Measurements from ENCODE around the gene MYL3. TPM values are rescaled to one million over a fixed set of nuclear protein-coding genes. Genes with fewer than 3 reads are reported as not detected.

Gene MYL3
- total RNA-seq, 1 experiment from 2014 or later: not detected

GRCh38 chr3:46854555-46854991, 8.7 kb downstream of the MYL3 start:
- Histone ChIP-seq H3K27ac (no peak overlapping the region), H3K4me2 (no peak overlapping the region), H2AFZ (no peak overlapping the region), H3F3A (ENCODE audit: insufficient read depth, low read depth) (no peaks in the 10 kb centered on the region), H3K9me2 (ENCODE audit: insufficient read depth) (no peaks in the 10 kb centered on the region), H3K36me3 (ENCODE audit: low read depth) (no peaks in the 10 kb centered on the region), H3K27me3 (ENCODE audit: insufficient read depth, low read depth) (peaks cover 3% of the 10 kb centered on the region; the same call in 1 of the 2 replicates), H3K4me3 (no peak overlapping the region), H3K4me1 (replicated peaks; ENCODE audit: insufficient read depth) (no peaks in the 10 kb centered on the region), H3K79me2 (ENCODE audit: low read depth) (no peaks in the 10 kb centered on the region), H4K20me1 (ENCODE audit: insufficient read depth) (no peaks in the 10 kb centered on the region), H3K9me3 (ENCODE audit: insufficient read depth, low read depth) (no peaks in the 10 kb centered on the region)
- ChIA-PET POLR2A (ENCODE audit: unreplicated experiment) (no interaction called here), CTCF (no interaction called here)
- intact Hi-C loops (cut with micrococcal nuclease; ENCODE audit: unreplicated experiment): no loop called here
- no peak for DNase-seq
- no peak for TF ChIP-seq EZH2 (IDR thresholded peaks at IDR 0.05; ENCODE audit: low read depth)
- TF ChIP-seq, protein P1, sequence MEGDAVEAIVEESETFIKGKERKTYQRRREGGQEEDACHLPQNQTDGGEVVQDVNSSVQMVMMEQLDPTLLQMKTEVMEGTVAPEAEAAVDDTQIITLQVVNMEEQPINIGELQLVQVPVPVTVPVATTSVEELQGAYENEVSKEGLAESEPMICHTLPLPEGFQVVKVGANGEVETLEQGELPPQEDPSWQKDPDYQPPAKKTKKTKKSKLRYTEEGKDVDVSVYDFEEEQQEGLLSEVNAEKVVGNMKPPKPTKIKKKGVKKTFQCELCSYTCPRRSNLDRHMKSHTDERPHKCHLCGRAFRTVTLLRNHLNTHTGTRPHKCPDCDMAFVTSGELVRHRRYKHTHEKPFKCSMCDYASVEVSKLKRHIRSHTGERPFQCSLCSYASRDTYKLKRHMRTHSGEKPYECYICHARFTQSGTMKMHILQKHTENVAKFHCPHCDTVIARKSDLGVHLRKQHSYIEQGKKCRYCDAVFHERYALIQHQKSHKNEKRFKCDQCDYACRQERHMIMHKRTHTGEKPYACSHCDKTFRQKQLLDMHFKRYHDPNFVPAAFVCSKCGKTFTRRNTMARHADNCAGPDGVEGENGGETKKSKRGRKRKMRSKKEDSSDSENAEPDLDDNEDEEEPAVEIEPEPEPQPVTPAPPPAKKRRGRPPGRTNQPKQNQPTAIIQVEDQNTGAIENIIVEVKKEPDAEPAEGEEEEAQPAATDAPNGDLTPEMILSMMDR (conservative IDR thresholded peaks at IDR 0.05): no peak
- no TSS peak for BruUV-seq (replicated peaks)

DNA sequence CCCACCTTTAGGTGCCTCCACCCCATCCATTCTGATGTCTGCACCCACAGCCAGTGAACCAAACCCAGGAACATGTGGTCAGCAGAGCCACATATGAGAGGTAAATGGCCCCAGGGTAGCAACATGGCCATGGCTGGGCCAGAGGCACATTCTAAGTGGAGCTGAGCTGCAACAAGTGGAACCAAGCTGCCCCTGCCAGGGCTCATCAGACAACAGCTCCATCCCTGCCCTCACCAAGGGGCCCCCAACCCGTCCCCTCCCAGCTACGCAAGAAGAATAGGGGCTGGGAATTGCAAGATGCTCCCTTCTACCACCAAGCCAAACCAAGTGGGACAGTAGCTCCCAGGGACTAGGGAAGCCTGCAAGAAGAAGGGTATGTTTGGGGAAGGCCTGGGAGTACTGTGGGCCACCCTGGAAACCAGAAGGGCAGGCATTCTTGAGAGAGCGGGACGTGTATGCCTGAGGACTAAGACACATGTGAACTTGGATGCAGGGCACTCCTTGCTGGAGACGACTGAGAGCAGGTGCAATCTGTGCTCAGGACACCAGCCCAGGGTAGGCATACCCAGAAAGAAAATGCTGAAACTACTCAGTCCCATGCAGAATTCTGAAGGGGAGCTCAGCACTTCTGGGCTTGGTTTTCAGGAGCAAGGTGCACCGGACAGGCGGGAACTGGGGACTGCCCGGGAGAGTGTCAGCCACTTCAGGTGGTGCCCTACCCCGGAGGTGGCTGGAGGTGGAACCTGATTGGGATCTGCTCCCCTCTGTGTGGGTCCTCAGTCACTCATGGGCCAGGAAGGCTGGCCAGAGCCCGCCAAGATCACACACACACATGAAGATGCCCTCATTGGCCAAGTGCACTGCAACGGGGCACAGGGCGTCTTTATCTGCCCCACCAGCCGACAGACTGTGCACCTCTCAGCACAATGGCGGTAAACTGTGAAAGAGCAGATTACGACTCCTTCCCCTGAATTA, 9.5 kb downstream of the MYL3 start:
- no peaks in the 10 kb centered on the region for H3K9me2 ChIP-seq (ENCODE audit: insufficient read depth)
- H3K27ac ChIP-seq: no peak overlapping the region
- no peaks in the 10 kb centered on the region for H3F3A ChIP-seq (ENCODE audit: insufficient read depth, low read depth)
- H3K9me3 ChIP-seq (ENCODE audit: insufficient read depth, low read depth): no peaks in the 10 kb centered on the region
- no TSS peak for BruUV-seq (replicated peaks)
- no peak for DNase-seq
- H3K79me2 ChIP-seq (ENCODE audit: low read depth): no peaks in the 10 kb centered on the region
- H3K4me2 ChIP-seq: no peak overlapping the region
- no peaks in the 10 kb centered on the region for H4K20me1 ChIP-seq (ENCODE audit: insufficient read depth)
- H2AFZ ChIP-seq: no peak overlapping the region
- ChIA-PET POLR2A (ENCODE audit: unreplicated experiment) (no interaction called here), CTCF (interaction anchor here (0.7 kb wide), 1 partner anchor 271 kb away, joined by 5 read pairs; no protein-coding TSS in a partner anchor)
- H3K27me3 ChIP-seq (ENCODE audit: insufficient read depth, low read depth): peaks cover 3% of the 10 kb centered on the region; the same call in 1 of the 2 replicates
- H3K4me3 ChIP-seq: no peak overlapping the region
- no peaks in the 10 kb centered on the region for H3K36me3 ChIP-seq (ENCODE audit: low read depth)
- H3K4me1 ChIP-seq (replicated peaks; ENCODE audit: insufficient read depth): no peaks in the 10 kb centered on the region
- intact Hi-C loops (cut with micrococcal nuclease; ENCODE audit: unreplicated experiment): no loop called here
- TF ChIP-seq EZH2 (IDR thresholded peaks at IDR 0.05; ENCODE audit: low read depth): no peak
- TF ChIP-seq, protein P1 (conservative IDR thresholded peaks at IDR 0.05): no peak

DNA sequence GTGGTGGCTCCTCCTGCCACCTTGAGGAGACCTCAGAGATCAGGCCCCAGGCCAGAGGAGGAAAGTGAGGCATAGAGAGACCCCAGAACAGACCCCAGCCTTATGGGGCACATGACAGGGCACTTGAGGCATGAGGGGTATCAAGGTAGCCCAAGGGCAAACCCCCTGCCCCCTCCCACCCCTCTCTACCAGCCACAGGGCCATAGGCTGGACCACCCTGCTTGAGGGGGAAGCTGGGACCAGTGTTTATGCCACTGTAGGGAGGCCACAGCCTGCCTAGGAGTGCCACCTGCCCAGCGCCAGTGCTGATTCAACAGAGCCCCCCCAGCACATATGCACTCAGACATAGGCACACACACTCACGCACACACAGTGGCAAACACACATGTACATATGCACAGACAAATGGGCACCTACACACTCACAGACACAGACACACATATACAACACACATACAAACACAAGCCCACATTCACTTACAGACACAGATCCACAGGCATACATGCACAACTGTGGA, 10.3 kb downstream of the MYL3 start:
- Histone ChIP-seq H3K4me3 (no peak overlapping the region), H3K27me3 (ENCODE audit: insufficient read depth, low read depth) (peaks cover 3% of the 10 kb centered on the region; the same call in 1 of the 2 replicates), H3K4me2 (no peak overlapping the region), H2AFZ (no peak overlapping the region), H4K20me1 (ENCODE audit: insufficient read depth) (no peaks in the 10 kb centered on the region), H3K9me3 (ENCODE audit: insufficient read depth, low read depth) (no peaks in the 10 kb centered on the region), H3K79me2 (ENCODE audit: low read depth) (no peaks in the 10 kb centered on the region), H3K4me1 (replicated peaks; ENCODE audit: insufficient read depth) (no peaks in the 10 kb centered on the region), H3K36me3 (ENCODE audit: low read depth) (no peaks in the 10 kb centered on the region), H3F3A (ENCODE audit: insufficient read depth, low read depth) (no peaks in the 10 kb centered on the region), H3K27ac (no peak overlapping the region), H3K9me2 (ENCODE audit: insufficient read depth) (no peaks in the 10 kb centered on the region)
- TF ChIP-seq, protein P1 (conservative IDR thresholded peaks at IDR 0.05): no peak
- TF ChIP-seq EZH2 (IDR thresholded peaks at IDR 0.05; ENCODE audit: low read depth): no peak
- no peak for DNase-seq
- no TSS peak for BruUV-seq (replicated peaks)
- ChIA-PET CTCF (interaction anchor here (0.7 kb wide), 1 partner anchor 272 kb away, joined by 5 read pairs; no protein-coding TSS in a partner anchor), POLR2A (ENCODE audit: unreplicated experiment) (no interaction called here)
- intact Hi-C loops (cut with micrococcal nuclease; ENCODE audit: unreplicated experiment): no loop called here
